Activated CD8-positive, alpha-beta memory T cell treated with anti-CD3 and anti-CD28 coated beads, Interleukin-2, amount 50 U/mL, for 48 hours (primary cell): Measurements from ENCODE around the gene KCNMB1.

Experiments used
- DNase-seq: peaks from one replicate; pipeline ENCODE4 v3.0.0-alpha.2; 2020

KCNMB1 gene

GRCh38 chr5:170388818-170389549 lies at the start of gene KCNMB1:
Gene KCNMB1, minus strand, starts transcription at chr5:170389367. Its CDS starts 3,920 bp downstream, at chr5:170385447.
- DNase-seq, result no peak

GRCh38 chr5:170438581-170438980 lies 49.4 kb upstream of the KCNMB1 start:
- DNase-seq, result no peak

DNA sequence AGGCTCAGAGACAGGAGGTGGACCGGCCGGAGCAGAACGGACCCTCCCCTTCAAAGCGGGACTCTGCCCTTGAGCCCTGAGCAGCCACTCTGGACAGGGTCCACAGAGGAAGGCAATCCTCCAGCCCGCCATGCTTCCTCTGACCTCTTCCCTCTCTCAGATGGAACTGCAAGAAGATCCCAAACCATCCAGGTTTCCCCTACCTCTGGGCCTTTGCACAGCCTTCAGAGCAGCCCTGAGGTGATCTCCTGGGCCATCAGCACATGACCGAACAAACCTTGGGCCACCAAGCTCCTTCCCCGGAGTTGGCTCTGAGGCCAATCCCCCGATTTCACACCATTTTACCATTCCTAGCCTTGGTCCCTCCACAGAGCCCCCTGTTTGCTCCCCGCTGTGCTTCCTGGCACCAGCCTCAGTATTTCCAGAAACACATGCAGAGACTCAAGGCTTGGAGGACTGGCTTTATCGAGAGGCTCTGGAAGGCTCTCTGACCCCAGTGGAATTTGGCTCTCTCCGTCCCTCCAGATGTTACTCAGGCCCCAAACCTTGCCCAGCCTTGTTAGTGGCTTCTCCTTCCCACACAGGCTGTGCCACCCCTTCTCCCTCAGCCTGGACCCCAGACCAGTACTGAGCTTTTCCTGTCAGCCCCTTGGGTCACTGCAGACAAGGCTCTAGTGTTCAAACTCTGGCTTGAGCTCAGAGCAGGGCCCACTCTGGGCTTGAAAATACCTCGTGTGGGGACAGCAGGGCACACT lies 48.6 kb upstream of the KCNMB1 start:
- no peak for DNase-seq

DNA sequence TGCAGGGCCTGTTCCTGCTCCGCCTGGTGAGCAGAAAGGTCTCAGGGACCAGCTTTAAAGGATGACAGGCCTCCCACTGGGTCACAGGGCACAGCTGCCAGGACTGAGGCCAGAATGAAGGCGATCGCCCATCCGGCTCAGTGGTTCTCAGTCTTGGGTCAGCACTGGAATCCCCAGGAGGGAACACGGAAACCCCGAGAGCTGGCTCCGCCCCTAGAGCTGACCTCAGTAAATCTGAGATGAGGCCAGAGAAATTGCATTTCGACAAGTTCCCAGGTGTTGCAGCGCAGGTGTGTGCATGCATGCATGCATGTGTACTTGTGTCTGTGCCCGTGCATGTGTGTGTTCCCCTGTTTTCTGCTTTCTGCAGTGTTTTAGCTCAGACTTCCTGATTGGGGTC lies 47.2 kb upstream of the KCNMB1 start:
- no peak for DNase-seq

- DNase-seq, result peak; percentile 87
These were observed 45.9 kb upstream of the KCNMB1 start for GRCh38 chr5:170434966-170435605.

DNA sequence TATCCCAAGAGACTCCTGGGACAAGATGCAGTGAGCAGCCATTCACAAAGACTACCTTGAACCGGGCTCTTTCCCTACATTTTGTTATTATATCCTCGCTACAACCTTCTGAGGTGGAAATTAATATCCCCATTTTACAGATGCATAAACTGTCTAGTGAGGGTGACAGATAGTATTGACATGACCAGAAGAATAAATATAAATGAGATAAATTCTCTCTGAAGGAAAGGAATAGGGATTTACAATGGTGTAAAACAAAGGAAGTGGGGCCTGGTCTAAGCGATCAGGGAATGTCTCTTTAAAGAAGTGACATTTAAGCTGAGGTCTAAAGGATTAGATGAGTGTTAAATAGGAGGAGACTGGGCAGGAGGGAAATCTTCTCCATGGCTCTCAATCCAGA lies 43.5 kb upstream of the KCNMB1 start:
- DNase-seq, result no peak

DNA sequence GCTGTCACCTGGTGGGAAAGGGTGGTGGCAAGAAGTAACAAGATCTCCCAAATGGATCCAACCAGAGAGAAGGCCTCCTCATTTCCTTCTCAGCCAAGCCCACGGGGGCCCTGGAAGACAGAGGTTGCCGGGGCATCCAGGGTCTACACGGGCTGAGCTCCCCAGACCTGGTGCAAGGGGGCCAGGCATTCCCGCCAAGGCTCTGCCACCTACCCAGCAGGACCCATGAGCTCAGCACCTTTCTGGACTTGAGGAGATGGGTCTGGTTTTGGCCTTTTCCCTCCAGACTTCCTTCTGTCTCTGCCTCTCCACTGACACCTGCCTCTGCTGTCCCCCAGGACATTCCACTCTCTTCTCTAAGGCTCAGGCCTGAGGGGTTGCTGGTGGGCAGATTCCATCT lies 42.4 kb upstream of the KCNMB1 start:
- no peak for DNase-seq

DNA sequence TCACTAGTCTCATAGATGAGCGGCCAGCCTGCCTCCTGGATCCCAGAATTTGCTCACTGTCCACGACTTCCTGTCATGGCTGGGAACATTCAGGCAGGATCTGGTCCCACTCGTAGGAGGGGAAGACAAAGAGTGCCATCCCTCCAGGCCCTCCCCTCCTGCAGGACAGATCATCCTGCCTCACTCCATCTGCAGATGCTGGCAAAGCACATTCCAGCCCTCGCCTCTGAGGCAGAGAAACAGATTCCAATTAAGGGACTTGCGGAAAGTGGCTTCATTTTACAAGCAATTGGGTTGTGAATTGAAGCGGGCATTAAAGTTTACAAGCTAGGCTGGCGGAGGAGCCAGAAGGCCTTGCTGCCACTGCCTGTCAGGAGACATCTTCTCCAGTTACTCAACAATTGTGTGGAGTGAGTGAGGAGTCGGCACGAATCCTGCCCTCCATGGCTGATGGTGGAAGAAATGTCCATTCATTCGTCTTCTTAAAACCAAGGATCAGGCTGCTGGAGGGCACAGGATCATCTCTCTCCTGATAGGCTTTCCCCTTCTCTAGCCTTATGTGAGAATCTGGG lies 41.8 kb upstream of the KCNMB1 start:
- no peak for DNase-seq

GRCh38 chr5:170430256-170430655 lies 41.1 kb upstream of the KCNMB1 start:
- DNase-seq, result no peak

GRCh38 chr5:170429014-170429413 lies 39.8 kb upstream of the KCNMB1 start:
- DNase-seq, result no peak

DNA sequence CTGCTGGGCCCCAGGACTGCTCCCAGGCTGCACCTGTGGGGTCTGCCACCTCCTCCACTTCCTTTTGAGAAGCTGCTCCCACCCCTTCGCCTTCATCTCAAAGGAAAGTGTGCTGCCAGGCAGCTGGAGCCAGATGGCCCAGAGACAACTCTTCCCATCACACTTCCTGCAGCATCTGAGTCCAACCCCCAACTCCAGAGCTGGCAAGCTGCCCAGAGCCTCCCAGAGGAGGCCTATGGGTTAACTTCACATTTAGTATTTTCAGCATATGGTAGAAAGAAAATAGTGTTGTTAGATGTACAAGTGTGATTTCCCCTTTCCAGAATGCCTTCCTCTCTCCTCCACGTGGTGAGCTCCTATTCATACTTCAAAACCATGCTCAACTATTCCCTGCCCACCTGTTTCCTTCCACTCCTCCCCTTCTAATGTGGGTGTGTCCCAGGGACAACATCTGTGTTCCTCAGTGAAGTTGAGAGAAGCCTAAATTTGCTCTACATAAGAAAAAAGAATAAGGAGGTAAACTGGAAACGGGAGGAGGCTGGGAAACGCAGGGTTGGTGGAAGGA lies 38.6 kb upstream of the KCNMB1 start:
- no peak for DNase-seq

DNA sequence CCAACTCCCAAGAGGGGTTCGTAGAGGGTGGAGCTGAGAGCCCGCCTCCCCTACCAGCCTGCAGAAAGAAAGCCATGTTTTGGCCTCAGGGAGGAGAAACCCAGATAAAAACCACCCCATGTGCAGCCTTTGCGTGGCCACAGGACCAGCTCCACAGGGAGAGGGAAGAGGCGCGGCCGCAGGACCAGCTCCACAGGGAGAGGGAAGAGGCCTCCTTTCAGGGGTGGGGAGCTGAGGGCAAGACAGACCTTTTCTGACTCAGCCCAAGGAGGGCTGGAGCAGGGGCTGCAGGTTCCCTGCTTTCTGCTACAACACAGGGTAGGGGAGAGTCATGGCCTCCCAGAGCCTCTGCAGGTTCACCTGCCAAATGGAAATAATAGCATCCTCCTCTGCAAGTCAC lies 37.6 kb upstream of the KCNMB1 start:
- DNase-seq, result no peak

DNA sequence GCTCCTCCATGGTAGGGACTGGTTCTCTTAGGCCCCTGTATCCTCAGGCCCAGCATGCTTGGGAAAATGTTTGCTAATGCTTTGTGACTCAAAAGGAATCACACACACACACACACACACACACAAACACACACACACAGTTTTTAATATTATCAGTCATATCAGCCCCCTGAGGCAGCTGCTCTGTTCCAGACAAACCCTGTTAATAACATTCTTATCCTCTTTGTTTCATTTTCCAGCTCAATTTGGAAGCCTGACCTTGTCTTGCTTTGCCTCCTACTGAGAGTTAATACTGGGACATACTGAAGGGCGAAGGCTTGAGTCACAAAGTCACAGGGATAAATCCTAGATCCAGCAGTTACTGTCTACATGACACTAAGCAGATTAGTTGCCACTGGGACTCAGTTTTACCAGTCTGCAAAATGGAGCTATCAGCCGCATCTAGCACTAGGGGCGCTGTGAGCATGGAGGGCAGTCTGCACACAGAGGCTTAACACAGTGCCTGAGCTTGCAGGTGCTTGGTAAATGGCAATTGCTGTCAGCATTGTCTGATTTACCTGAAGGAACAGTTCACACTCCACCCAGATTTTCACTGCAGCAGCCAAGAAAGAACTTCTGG lies 37.1 kb upstream of the KCNMB1 start:
- DNase-seq, result no peak

GRCh38 chr5:170425731-170426130 lies 36.6 kb upstream of the KCNMB1 start:
- no peak for DNase-seq

DNA sequence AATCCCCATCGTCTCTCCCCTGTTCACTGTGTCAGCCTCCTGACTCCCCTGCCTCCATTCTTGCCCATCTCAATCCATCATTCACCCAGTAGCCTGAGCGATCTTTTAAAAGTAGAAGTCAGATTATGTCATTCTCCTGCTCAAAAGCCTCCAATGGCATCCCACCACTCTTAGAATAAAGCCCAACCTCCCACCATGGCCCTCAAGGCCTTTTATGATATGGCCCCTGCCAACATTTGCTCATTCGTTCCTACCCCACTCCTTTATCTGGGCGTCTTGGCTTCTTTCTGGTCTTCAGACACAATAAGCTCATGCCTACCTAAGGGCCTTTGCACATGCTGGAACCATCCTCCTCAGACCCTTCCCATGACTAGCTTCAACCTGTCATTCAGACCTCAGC lies 35.5 kb upstream of the KCNMB1 start:
- DNase-seq, result no peak

- no peak for DNase-seq
These were observed 34.5 kb upstream of the KCNMB1 start for GRCh38 chr5:170423692-170424091.

GRCh38 chr5:170421826-170422225 lies 32.7 kb upstream of the KCNMB1 start:
- no peak for DNase-seq

DNA sequence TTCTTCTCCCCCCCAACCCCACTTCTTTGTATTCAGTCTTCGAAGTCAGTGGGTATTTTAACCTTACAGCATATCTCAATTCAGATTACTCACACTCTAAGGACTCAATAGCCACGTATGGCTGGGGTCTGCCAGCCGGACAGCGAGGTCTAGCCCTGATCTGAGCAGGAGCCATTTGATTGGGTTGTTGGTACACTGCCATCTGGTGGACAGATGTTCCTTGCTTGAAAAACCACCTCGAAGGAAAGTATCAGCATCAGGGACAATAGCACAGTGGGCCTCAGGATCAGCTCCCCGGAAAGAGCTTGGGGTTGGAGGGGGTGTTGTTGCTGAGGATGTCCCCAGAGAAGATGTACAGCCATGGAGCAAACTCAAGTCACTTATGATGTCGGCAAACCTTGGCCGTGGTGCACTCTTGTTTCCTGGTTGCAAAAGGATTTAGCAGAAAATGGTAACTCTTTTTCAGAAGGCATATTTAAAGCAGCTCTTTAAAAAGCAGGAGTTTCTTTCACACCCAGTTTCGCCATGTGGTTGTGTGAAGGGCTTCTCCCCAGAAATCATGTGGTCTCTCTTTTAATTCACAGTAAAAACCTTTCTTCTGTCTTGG lies 31.7 kb upstream of the KCNMB1 start:
- DNase-seq, result peak; percentile 70

GRCh38 chr5:170419643-170420042 lies 30.5 kb upstream of the KCNMB1 start:
- DNase-seq, result no peak

DNA sequence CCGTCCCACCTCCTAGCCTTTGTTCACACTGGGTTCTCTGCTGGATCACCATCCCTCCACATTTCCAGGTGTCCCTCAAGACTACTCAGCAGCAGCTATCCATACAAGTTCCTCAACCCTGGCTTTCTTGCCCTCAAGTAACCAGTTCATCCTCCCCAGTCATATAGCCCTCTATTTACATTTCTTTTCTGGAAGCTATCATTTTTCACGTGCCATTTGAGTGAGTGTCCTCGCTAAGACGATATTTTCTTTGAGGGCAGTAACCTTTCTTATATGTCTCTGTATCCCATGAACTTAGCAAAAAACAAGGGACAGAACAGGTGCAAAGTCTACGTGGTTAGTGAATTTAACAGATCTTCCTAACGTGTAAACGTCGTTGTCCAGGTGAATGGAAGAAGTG lies 29.6 kb upstream of the KCNMB1 start:
- no peak for DNase-seq

DNA sequence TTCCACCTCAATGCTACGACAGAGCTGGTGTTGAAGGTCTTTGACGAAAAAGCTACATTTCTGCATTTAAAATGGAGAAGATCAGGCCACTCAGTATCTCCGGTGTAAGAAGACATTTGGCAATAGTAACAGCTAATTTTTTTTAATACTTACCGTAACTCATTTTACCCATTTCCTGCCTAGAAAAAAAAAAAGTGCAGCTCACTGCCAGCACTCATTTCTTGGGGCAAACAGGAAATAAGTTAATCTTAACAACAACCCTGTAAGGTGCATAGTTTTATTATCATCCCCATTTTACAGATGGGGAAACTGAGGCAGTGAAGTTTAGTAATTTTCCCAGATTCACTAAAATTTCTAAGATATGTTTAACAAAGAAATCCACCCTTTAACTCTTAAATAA lies 27.4 kb upstream of the KCNMB1 start:
- DNase-seq, result no peak

GRCh38 chr5:170414786-170415185 lies 25.6 kb upstream of the KCNMB1 start:
- no peak for DNase-seq
